Ectodermal cell (in vitro differentiated cells): ENCODE results near the gene USP17L5. TPM values are rescaled to one million over a fixed set of nuclear protein-coding genes. Genes with fewer than 3 reads are reported as not detected.
"Not testable (repeated sequence)": the region's sequence is repeated elsewhere in the genome, so short reads cannot be mapped to it uniquely, and the experiment has no call there.

Experiments
- H3K27ac ChIP-seq: 2 replicates; pipeline ENCODE4 v1.7.0; 2013; ENCODE audit warnings: mild to moderate bottlenecking, low read depth, low read length; ENCODE audit not compliant: insufficient read depth, poor library complexity, severe bottlenecking
- H3K27me3 ChIP-seq: 2 replicates; pipeline ENCODE4 v1.7.0; 2013; ENCODE audit warnings: mild to moderate bottlenecking, low read length; ENCODE audit not compliant: insufficient read depth, control insufficient read depth, poor library complexity, severe bottlenecking
- H3K36me3 ChIP-seq: one replicate; pipeline ENCODE4 v1.7.0; 2013; ENCODE audit warnings: low read length; ENCODE audit not compliant: control insufficient read depth, insufficient read depth
- H3K4me1 ChIP-seq: one replicate; pipeline ENCODE4 v1.7.0; 2013; ENCODE audit warnings: low read length; ENCODE audit not compliant: control insufficient read depth, insufficient read depth
- H3K4me3 ChIP-seq: 2 replicates; pipeline ENCODE4 v1.7.0; 2013; ENCODE audit warnings: low read depth, low read length, control low read depth; ENCODE audit not compliant: insufficient read depth
- H3K9me3 ChIP-seq: 2 replicates; pipeline ENCODE4 v1.7.0; 2013; ENCODE audit warnings: mild to moderate bottlenecking, low read length, moderate library complexity; ENCODE audit not compliant: control insufficient read depth
- WGBS, 2 experiments: methylation state at CpG; one replicate each; pipeline ENCODE4 v1.1.7; 2013; ENCODE audit warnings: missing lambda C conversion rate in 2 of 2; 5-methylcytosine and 5-hydroxymethylcytosine counted together
- polyA plus RNA-seq, 4 experiments: library from polyadenylated mRNA; stranded (reverse); fragments of 50-300 nt; gene quantifications; one replicate each; pipeline ENCODE4 v1.2.3, GENCODE V29; 2013

USP17L5 gene
- not detected for polyA plus RNA-seq (2013, experiment 1 of 4)
- not detected for polyA plus RNA-seq (2013, experiment 2 of 4)
- polyA plus RNA-seq (2013, experiment 3 of 4) = not detected
- not detected for polyA plus RNA-seq (2013, experiment 4 of 4)

GRCh38 chr4:9339103-9339502 is at the start of gene USP17L5:
Gene USP17L5 (plus strand): TSS chr4:9339403. CDS start chr4:9339403, 0 bp downstream.
- H3K27me3 ChIP-seq, H3K27ac ChIP-seq, H3K4me1 ChIP-seq, H3K9me3 ChIP-seq, H3K4me3 ChIP-seq, H3K36me3 ChIP-seq: not testable (repeated sequence)
- no CpG with 5 or more reads among the region's 15 CpGs for WGBS, 2 experiments

GRCh38 chr4:9324191-9324590 is 15.0 kb upstream of the USP17L5 start:
- WGBS, 2 experiments = 71 to 82% methylated on average over 1 of the region's 13 CpGs
- not testable (repeated sequence) for H3K9me3 ChIP-seq, H3K4me3 ChIP-seq, H3K27me3 ChIP-seq, H3K36me3 ChIP-seq, H3K27ac ChIP-seq, H3K4me1 ChIP-seq

- H3K4me1 ChIP-seq, H3K36me3 ChIP-seq, H3K4me3 ChIP-seq, H3K9me3 ChIP-seq, H3K27me3 ChIP-seq, H3K27ac ChIP-seq: not testable (repeated sequence)
- WGBS, 2 experiments = no CpG with 5 or more reads among the region's 15 CpGs
Observed at GRCh38 chr4:9324865-9325264, 14.3 kb upstream of the USP17L5 start, which contains the start of gene USP17L24. Gene USP17L24 (plus strand): TSS chr4:9325165. CDS start chr4:9325165, 0 bp downstream.

GRCh38 chr4:9329611-9330010 is 9.6 kb upstream of the USP17L5 start, which contains the start of gene USP17L25:
Gene USP17L25 (plus strand): TSS chr4:9329911. CDS start chr4:9329911, 0 bp downstream.
- not testable (repeated sequence) for H3K36me3 ChIP-seq, H3K27me3 ChIP-seq, H3K4me1 ChIP-seq, H3K9me3 ChIP-seq, H3K27ac ChIP-seq, H3K4me3 ChIP-seq
- WGBS, 2 experiments = no CpG with 5 or more reads among the region's 15 CpGs

GRCh38 chr4:9334358-9334757 is 4.8 kb upstream of the USP17L5 start, which contains the start of gene USP17L26:
Gene USP17L26 (plus strand): TSS chr4:9334658. CDS start chr4:9334658, 0 bp downstream.
- H3K9me3 ChIP-seq, H3K4me3 ChIP-seq, H3K27ac ChIP-seq, H3K36me3 ChIP-seq, H3K27me3 ChIP-seq, H3K4me1 ChIP-seq: not testable (repeated sequence)
- no CpG with 5 or more reads among the region's 15 CpGs for WGBS, 2 experiments

GRCh38 chr4:9343848-9344247 is 4.6 kb downstream of the USP17L5 start, which contains the start of gene USP17L27:
Gene USP17L27 (plus strand): TSS chr4:9344148. CDS start chr4:9344148, 0 bp downstream.
- WGBS, 2 experiments = no CpG with 5 or more reads among the region's 15 CpGs
- not testable (repeated sequence) for H3K27ac ChIP-seq, H3K27me3 ChIP-seq, H3K9me3 ChIP-seq, H3K4me1 ChIP-seq, H3K4me3 ChIP-seq, H3K36me3 ChIP-seq

- not testable (repeated sequence) for H3K9me3 ChIP-seq, H3K36me3 ChIP-seq, H3K27ac ChIP-seq, H3K4me1 ChIP-seq, H3K4me3 ChIP-seq, H3K27me3 ChIP-seq
- no CpG with 5 or more reads among the region's 15 CpGs for WGBS, 2 experiments
Observed at GRCh38 chr4:9348593-9348992, 9.4 kb downstream of the USP17L5 start, which contains the start of gene USP17L28. Gene USP17L28 (plus strand): TSS chr4:9348893. CDS start chr4:9348893, 0 bp downstream.

- H3K27ac ChIP-seq, H3K9me3 ChIP-seq, H3K4me3 ChIP-seq, H3K4me1 ChIP-seq, H3K27me3 ChIP-seq, H3K36me3 ChIP-seq: not testable (repeated sequence)
- WGBS, 2 experiments = no CpG with 5 or more reads among the region's 18 CpGs
Observed at GRCh38 chr4:9350866-9351265, 11.7 kb downstream of the USP17L5 start.

- not testable (repeated sequence) for H3K9me3 ChIP-seq
Observed at GRCh38 chr4:9353338-9353737, 14.1 kb downstream of the USP17L5 start, which contains the start of gene USP17L29. Gene USP17L29 (plus strand): TSS chr4:9353638. CDS start chr4:9353638, 0 bp downstream.

GRCh38 chr4:9362829-9363228 is 23.6 kb downstream of the USP17L5 start, which contains the start of gene USP17L30:
Gene USP17L30 (plus strand): TSS chr4:9363129. CDS start chr4:9363129, 0 bp downstream.
- WGBS, 2 experiments = no CpG with 5 or more reads among the region's 15 CpGs
- not testable (repeated sequence) for H3K27me3 ChIP-seq, H3K36me3 ChIP-seq, H3K9me3 ChIP-seq, H3K4me1 ChIP-seq, H3K4me3 ChIP-seq, H3K27ac ChIP-seq

More at GRCh38 chr4:9353338-9353737, 14.1 kb downstream of the USP17L5 start, which contains the start of gene USP17L29:
- WGBS, 2 experiments = no CpG with 5 or more reads among the region's 15 CpGs
- not testable (repeated sequence) for H3K27me3 ChIP-seq, H3K4me3 ChIP-seq, H3K27ac ChIP-seq, H3K4me1 ChIP-seq, H3K36me3 ChIP-seq
